GM21786 (cell line): ENCODE results near the gene MSH5.

Source experiments
- ATAC-seq: cut with Tn5 transposase; IDR thresholded peaks from one replicate; pipeline ENCODE4 v1.9.1; 2021; ENCODE audit not compliant: unreplicated experiment

Gene MSH5

GRCh38 chr6:31712296-31712695, 27.5 kb upstream of the MSH5 start:
- ATAC-seq: no peak

GRCh38 chr6:31713465-31713864, 26.3 kb upstream of the MSH5 start:
- ATAC-seq: no peak

GRCh38 chr6:31713991-31714684, 25.7 kb upstream of the MSH5 start:
- no peak for ATAC-seq

- ATAC-seq: no peak
Observed at GRCh38 chr6:31715022-31715958, 24.5 kb upstream of the MSH5 start, which contains the start of gene LY6G6D. Gene LY6G6D (plus strand): TSS chr6:31715348. CDS start chr6:31715356, 8 bp downstream.

GRCh38 chr6:31717499-31718222, 22.1 kb upstream of the MSH5 start:
- no peak for ATAC-seq

- ATAC-seq: no peak
Observed at GRCh38 chr6:31718265-31718664, 21.5 kb upstream of the MSH5 start.

GRCh38 chr6:31719001-31719400, 20.8 kb upstream of the MSH5 start:
- no peak for ATAC-seq

- ATAC-seq: no peak
Observed at GRCh38 chr6:31720196-31720770, 19.5 kb upstream of the MSH5 start.

GRCh38 chr6:31721351-31722020, 18.3 kb upstream of the MSH5 start, which contains the start of gene LY6G6C:
Gene LY6G6C (minus strand): TSS chr6:31721746. CDS start chr6:31721679, 67 bp downstream.
- no peak for ATAC-seq

GRCh38 chr6:31722173-31722572, 17.6 kb upstream of the MSH5 start:
- no peak for ATAC-seq

- ATAC-seq: no peak
Observed at GRCh38 chr6:31723245-31723979, 16.4 kb upstream of the MSH5 start, which contains the start of gene MPIG6B. Gene MPIG6B (plus strand): TSS chr6:31723373. CDS start chr6:31723384, 11 bp downstream.

GRCh38 chr6:31723980-31724691, 15.7 kb upstream of the MSH5 start:
- no peak for ATAC-seq

- no peak for ATAC-seq
Observed at GRCh38 chr6:31725502-31726350, 14.1 kb upstream of the MSH5 start.

- ATAC-seq: peak; percentile 54
Observed at GRCh38 chr6:31727034-31727716, 12.6 kb upstream of the MSH5 start.

- no peak for ATAC-seq
Observed at GRCh38 chr6:31727717-31728671, 11.8 kb upstream of the MSH5 start.

- no peak for ATAC-seq
Observed at GRCh38 chr6:31728767-31729514, 10.9 kb upstream of the MSH5 start, which contains the start of gene DDAH2. Gene DDAH2 (minus strand): TSS chr6:31729299. CDS start chr6:31729161, 138 bp downstream.
